NOMO-1 (cell line): ENCODE results near the gene SLC12A9.
A peak's percentile ranks its signal among the peaks of the same experiment; 100 is the strongest.

Experiments used
- DNase-seq, 2 experiments: peaks; one replicate each; lab custom pipeline; 2025; ENCODE audit not compliant: unreplicated experiment in 2 of 2; lab: John Stamatoyannopoulos, UW

SLC12A9 gene

DNA sequence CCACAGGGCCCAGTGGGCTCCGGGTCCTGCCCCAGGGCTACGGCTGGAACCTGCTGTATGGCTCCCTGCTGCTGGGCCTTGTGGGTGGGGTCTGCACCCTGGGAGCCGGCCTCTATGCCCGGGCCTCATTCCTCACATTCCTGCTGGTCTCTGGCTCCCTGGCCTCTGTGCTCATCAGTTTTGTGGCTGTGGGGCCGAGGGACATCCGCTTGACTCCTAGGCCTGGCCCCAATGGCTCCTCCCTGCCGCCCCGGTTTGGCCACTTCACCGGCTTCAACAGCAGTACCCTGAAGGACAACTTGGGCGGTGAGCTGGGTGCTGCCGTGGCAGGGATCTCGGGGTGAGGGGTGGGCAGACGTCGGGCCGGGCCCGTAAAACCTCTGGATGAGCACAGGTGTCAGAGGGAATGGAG, 4.4 kb downstream of the SLC12A9 start:
- no peak for DNase-seq

DNA sequence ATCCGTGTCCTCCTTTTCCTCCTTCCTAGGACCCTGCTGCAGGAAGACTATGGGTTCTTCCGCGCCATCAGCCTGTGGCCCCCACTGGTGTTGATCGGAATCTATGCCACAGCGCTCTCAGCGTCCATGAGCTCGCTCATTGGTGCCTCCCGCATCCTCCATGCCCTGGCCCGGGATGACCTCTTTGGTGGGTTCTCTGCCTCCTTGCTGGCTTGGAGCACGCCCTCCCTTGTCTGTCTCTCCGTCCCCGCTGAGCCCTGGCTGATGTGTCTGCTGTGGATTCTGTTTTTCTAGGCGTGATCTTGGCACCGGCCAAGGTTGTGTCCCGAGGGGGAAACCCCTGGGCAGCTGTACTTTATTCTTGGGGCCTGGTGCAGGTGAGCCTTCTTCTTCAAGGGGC, 7.3 kb downstream of the SLC12A9 start:
- no peak for DNase-seq

DNA sequence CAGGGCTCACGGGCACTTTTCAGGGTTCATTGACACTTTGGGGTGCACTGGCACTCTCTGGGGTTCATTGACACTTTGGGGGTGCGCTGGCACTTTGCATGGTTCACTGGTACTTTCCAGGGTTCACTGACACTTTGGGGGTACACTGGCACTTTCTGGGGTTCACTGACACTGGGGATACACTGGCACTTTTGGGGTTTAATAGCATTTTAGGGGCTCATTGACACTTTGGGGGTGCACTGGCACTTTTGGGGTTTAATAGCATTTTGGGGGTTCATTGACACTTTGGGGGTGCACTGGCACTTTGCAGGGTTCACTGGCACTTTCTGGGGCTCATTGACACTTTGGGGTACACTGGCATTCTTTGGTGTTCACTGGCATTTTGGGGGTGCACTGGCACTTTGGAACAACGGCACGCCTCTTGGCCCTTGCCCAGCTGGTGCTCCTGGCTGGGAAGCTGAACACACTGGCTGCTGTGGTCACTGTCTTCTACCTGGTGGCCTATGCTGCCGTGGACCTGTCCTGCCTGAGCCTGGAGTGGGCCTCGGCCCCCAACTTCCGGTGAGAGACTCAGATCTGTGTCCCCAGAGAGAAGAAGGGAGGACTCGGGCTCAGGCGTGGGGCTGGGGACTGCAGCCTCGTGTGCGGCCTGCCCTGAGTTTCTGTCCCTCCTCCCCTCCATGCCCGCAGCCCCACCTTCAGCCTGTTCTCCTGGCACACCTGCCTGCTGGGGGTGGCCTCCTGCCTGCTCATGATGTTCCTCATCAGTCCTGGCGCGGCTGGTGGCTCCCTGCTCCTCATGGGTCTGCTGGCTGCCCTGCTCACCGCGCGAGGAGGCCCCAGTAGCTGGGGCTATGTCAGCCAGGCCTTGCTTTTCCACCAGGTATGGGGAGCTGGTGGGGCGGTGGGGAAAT, 8.4 kb downstream of the SLC12A9 start:
- no peak for DNase-seq

DNA sequence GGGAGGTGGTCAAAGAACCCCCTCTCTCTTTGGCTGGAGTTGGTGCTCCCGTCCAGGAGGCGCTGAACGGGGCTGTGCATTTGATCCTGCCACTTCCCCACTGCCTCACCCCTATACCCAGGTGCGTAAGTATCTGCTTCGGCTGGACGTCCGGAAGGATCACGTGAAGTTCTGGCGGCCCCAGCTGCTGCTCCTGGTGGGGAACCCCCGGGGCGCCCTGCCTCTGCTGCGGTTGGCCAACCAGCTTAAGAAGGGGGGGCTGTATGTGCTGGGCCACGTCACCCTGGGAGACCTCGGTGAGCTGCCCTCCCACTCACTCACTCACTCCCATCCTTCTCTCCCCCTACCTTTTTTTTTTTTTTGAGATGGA, 9.1 kb downstream of the SLC12A9 start:
- no peak for DNase-seq

DNA sequence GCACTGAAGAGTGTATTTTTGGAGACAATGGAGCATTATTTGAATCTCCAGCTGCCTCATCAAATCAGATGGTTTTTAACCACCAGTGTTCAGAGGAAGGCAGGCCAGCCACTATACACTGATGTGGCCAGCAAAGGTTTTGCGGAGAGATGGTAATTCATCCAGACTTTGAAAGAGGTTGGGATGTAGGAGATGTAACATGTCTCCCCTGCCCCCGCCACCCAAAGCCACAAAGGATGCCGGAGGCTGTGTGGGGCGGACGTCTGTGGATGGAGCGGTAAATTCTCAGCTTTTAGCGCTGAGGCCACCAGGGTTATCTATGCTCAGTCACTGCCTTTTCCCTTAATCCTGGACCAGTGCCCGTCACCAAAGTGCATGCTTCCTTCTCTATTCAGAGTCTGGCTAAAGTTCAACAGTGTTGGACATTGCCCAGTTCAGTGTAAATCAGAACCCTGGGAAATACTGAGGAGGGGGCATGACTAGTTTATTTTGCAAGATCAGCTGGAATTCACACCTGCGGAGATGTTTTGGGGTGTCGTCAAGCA, 11.0 kb downstream of the SLC12A9 start:
- no peak for DNase-seq

DNA sequence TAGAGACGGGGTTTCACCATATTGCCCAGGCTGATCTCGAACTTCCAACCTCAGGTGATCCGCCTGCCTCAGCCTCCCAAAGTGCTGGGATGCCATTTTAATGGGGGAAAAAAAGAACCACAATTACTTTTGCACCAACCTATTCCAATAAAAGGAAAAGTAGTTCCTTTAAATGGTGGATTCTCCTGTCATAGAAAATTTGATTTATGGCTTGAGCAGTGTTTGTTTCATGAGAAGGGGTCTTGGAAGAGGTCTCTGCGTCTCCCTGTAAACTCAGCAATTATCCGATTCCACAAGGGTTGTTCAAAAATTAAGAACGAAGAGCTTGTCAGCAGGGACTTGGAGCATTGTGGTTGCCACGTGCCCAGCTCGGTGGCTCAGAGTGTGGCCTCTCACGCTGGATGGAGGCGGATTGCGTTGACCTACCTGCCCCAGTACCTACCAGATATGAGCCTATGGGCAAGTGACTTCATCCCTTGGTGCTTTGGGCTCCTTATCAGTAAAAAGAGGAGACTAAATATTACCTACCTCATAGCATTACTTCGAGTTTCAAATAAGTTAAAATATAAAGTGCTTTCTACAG, 11.8 kb downstream of the SLC12A9 start:
- no peak for DNase-seq

DNA sequence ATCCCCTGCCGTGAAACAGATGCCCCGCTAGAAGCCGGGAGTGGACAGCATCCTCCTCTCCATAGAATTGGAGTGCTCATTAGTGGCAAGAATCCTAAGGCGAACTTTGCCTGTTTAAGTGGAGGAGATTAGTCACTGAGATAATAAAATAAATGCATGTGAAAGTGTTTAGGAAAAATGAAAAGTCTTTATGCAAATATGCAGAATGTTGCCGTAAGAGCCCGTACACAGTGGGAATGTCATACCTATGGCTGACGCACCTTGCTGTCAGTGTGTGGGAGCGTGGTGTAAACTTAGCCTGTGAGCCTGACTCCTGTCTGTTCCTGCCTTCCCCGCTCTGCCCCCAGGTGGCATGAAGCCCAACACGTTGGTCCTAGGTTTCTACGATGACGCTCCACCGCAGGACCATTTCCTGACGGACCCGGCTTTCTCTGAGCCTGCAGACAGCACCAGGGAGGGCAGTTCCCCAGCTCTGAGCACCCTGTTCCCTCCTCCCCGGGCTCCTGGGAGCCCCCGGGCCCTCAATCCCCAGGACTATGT, 12.9 kb downstream of the SLC12A9 start:
- DNase-seq: no peak

DNA sequence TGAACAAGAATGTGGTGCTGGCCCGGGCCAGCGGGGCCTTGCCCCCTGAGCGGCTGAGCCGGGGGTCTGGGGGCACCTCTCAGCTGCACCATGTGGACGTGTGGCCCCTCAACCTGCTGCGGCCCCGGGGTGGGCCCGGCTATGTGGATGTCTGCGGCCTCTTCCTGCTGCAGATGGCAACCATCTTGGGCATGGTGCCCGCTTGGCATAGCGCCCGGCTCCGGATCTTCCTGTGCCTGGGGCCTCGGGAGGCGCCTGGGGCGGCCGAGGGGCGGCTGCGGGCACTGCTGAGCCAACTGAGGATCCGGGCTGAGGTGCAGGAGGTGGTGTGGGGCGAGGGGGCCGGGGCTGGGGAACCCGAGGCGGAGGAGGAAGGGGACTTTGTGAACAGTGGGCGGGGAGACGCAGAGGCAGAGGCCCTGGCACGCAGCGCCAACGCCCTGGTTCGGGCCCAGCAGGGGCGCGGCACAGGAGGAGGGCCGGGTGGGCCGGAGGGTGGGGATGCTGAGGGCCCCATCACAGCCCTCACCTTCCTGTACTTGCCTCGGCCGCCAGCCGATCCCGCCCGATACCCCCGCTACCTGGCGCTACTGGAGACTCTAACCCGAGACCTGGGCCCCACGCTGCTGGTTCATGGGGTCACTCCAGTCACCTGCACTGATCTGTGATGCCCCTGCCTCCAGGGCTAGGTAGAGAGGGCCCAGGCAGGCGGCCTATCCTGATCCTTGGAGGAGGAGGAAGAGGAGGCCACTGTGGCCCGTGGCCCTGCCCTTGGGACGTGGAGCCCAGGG, 13.6 kb downstream of the SLC12A9 start:
- no peak for DNase-seq

DNA sequence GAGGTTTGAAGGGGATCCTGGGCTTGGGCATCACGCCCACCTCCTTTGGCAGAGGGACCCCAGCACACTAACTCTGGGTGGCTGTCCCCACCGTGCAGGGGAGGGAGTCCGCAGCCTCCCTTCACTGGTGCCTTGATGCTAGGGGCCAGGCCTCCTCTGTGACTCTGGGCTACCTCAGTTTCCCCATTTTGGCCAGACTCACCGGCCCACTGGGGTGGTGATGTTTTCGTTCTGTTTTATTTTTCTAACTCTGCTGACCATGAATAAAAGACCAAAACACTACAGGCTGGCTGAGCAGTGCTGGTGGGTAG, 14.2 kb downstream of the SLC12A9 start:
- DNase-seq: no peak

DNA sequence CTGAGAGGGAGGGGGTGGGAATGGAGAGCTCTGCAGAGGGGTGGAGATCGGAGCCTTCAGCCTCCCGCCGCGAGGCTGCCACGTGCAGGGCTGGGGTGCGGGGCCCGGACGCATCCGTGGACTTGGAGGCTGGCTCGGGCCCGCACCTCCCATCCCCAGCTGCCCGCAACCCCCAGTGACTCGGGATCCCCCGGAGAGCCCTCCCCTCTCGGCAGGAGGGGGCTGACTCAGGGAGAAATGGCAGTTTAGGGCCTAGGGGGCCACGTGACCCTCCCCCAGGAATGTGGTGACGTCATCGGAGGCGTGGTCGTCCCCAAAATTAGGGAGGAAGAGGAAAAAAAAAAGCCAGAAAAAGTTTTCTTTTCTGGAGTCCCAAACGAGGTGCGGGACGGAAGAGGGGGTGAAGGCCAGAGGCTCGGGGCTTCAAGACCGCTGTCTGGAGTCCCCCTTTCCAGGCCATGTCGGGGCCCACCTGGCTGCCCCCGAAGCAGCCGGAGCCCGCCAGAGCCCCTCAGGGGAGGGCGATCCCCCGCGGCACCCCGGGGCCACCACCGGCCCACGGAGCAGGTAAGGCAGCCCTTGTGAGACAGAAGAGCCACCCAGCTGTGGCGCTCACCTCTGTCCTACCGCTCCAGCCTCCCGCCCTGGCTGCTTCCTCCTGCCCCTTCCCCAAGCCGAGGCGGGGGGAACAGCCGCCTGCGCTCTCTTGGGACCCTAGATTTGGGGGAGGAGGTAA, 14.7 kb downstream of the SLC12A9 start, which contains the start of gene TRIP6:
TRIP6 (plus strand) TSS at position 348 of the 736 bp plus-strand sequence; CDS start at position 459, 111 bp downstream.
- no peak for DNase-seq

DNA sequence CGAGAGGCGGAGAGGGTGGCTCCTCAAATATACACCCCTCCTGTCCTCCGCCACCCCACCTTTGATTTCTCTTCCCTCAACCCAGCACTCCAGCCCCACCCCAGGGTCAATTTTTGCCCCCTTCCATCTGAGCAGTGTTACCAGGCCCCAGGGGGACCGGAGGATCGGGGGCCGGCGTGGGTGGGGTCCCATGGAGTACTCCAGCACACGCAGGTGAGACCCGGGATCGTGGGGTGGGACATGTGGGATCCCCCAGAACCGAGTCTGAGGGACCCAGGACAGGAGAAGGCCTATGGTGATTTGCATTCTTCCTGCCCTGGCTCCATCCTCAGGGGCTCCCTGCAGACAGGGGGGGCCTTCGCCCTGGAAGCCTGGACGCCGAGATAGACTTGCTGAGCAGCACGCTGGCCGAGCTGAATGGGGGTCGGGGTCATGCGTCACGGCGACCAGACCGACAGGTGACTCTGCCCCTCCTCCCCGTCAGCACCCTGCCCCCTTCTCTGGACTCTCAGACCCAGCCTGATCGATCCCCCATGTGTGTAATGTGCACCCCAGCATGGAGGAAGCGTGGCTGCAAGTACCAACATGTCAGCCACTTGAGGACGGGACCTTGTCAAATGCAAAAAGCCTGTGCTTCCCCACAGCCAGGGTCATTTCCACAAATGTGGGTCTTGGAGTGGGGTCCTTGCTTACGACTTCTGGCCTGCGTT, 15.4 kb downstream of the SLC12A9 start:
- no peak for DNase-seq

DNA sequence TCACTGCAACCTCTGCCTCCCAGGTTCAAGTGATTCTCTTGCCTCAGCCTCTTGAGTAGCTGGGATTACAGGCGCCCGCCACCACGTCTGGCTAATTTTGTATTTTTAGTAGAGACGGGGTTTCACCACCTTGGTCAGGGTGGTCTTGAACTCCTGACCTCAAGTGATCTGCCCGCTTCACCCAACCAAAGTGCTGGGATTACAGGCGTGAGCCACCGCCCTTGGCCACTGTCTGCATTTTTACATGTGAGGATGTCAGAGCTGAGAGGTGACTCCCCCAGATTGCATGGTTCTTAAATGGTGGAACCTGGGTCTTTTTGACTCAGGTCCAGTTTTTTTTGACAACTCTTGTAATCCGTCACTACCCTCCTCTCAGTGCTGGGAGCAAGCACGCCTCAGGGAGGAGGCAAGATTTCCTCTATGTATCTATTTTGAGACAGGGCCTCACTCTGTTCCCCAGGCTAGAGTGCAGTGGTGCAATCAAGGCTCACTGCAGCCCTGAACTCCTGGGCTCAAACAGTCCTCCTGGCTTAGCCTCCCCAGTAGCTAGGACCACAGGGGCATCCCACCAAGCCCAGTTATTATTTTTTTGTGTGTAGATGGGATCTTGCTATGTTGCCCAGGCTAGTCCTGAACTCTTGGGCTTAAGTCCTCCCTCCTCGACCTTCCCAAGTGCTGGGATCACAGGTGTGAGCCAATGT, 21.2 kb downstream of the SLC12A9 start:
- DNase-seq: no peak

DNA sequence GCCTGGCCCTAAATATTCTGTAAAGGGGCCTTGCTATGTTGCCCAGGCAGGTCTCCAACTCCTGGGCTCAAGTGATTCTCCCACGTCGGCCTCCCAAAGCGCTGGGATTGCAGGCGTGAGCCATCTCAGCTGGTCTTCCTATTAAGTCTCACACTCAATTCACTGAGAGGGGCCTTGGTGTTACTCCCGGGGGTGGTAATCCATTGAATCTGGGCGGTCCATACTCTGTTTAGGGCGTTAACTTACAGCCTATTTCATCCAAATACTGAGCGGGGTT, 21.7 kb downstream of the SLC12A9 start:
- no peak for DNase-seq

DNA sequence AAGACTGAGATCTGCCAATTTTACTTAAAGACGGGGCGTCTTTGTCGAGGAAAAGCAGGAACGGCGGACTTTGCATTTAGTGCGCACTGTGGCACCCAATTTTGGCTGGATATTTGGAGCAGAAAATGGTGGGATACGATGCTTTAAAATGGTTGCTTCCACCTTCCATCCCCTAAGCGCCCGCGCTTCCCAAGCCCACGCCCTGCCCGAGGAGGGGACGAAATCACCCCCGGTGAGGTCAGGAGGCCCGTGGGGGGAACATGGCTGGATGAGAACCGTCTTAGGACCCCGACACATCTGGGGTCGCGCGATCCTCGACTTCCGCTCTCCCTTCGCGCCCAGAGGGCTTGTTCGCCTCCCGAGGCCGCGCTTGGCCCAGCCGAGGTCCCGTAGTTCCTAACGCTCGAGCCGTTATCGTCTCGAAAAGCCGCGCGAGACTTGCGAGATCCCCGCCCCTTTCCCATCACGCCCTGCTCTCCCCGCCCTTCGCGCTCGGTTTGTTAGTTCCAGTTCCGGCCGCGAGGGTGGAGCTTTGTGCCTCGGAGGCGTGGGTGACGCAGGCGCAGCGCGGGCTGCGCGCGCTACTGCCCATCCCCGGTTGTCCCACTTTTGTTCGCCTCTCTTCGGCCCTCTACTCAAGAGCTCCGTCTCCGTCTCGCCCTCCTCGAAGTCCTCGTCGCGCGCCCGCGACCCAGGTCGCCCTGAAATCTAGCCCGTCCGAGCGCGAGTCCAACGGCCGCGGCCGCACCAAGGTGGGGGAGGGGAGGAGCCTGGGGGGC, 22.3 kb downstream of the SLC12A9 start, which contains the start of gene SRRT:
SRRT (plus strand) TSS at position 527 of the 779 bp plus-strand sequence. CDS start 488 bp downstream, outside the sequence.
- peak; percentile 99 for DNase-seq

DNA sequence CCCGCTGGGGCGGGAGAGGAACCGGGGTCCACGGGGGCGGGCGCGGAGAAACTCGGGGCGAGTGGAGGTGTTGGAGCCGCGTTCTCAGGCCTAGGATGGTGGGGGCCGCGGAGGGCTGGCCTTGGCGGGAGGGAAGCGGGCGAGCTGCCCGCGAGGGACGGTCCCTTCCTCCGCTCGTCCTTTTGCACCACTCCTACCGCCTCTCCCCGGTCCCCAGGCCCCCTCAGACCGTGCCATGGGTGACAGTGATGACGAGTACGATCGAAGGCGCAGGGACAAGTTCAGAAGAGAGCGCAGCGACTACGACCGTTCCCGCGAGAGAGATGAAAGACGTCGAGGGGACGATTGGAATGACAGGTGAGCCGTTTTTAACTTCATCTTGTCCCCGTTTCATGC, 22.8 kb downstream of the SLC12A9 start:
- DNase-seq: peak in 1 of 2 experiments; percentile 34

DNA sequence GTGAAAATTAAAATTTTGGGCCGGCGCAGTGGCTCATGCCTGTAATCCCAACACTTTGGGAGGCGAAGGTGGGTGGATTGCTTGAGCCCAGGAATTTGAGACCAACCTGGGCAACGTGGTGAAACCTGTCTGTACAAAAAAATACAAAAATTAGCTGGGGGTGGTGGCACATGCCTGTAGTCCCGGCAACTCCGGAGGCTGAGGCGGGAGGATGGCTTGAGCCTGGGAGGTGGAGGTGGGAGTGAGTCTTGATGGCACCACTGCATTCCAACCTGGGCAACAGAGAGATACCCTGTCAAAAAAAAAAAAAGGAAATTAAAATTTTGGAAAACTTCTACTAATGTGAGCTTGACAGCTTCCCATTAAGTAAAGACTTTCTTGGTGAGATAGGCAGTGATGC, 25.5 kb downstream of the SLC12A9 start:
- no peak for DNase-seq

DNA sequence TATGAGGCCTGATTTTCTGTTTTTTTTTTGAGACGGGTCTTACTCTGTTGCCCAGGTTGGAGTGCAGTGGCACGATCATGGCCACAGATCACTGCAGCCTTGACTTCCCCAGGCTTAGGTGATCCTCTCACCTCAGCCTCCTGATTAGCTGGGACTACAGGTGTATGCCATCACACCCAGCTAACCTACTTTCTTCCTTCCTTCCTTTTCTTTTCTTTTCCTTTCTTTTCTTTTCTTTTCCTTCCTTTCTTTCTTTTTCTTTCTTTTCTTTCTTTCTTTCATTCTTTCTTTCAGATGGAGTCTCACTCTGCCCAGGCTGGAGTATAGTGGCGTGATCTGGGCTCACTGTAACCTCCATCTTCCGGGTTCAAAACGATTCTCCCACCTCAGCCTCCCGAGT, 26.2 kb downstream of the SLC12A9 start:
- DNase-seq: no peak

DNA sequence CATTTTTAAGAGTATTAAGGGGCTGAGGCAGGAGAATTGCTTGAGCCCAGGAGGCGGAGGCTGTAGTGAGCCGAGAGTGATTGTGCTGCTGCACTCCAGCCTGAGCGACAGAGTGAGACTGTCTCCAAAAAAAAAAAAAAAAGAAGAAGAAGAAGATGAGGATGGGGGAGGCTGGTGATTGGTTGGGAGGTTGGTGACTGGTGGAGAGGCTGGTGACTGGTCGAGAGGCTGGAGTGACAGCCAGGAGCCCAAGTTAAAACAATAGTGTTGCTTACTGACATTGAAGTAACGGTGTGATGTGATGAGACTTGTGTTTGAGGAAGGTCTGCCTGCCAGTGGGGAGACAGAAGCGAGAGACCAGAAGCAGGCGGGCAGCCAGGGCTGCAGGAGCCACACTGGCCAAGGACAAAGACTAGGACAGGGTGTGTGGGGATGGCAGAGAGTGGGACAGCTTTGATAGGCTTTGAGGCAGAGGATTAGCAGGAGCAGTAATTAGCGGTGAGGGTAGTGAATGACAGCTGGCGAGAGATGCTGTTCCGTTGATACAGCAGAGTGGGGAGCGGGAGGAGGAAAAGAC, 27.3 kb downstream of the SLC12A9 start:
- no peak for DNase-seq
